ENCODE data around the gene OCIAD1.
"Not testable (repeated sequence)": the region's sequence is repeated elsewhere in the genome, so short reads cannot be mapped to it uniquely, and the experiment has no call there.

Gene OCIAD1

GRCh38 chr4:48862661-48863060 is 31.8 kb downstream of the OCIAD1 start:
- Histone ChIP-seq H3K9me3 (replicated peaks in 1 of 11) (peaks cover 9 to 19% (median 15%) of the 10 kb centered on the region in 11 experiments; a peak in 19 of 22 replicates), H3K4me2 (no peak overlapping the region), H3K36me3 (peaks cover 34 to 49% (median 39%) of the 10 kb centered on the region in 11 experiments), H3K27me3 (no peaks in the 10 kb centered on the region), H3K4me3 (no peak overlapping the region), H3K9ac (no peak overlapping the region), H3K27ac (no peak overlapping the region), H4K20me1 (no peaks in the 10 kb centered on the region), H3K4me1 (no peaks in the 10 kb centered on the region)
- no peak for TF ChIP-seq Cebpa-rat (IDR thresholded peaks at IDR 0.05)

GRCh38 chr4:48863728-48864127 is 32.8 kb downstream of the OCIAD1 start:
- TF ChIP-seq Cebpa-rat (IDR thresholded peaks at IDR 0.05) = no peak
- no peaks in the 10 kb centered on the region for H3K27me3 ChIP-seq
- no peak overlapping the region for H3K9ac ChIP-seq
- peaks cover 9 to 19% (median 15%) of the 10 kb centered on the region in 11 experiments; a peak in 19 of 22 replicates for H3K9me3 ChIP-seq (replicated peaks in 1 of 11)
- peaks cover 24 to 39% (median 28%) of the 10 kb centered on the region in 11 experiments for H3K36me3 ChIP-seq
- H3K27ac ChIP-seq = no peak overlapping the region
- H3K4me2 ChIP-seq = no peak overlapping the region
- H3K4me1 ChIP-seq = no peaks in the 10 kb centered on the region
- H4K20me1 ChIP-seq = no peaks in the 10 kb centered on the region
- H3K4me3 ChIP-seq = no peak overlapping the region

GRCh38 chr4:48864696-48865095 is 33.8 kb downstream of the OCIAD1 start:
- H3K4me2 ChIP-seq, H3K4me1 ChIP-seq, H3K9ac ChIP-seq, H3K27ac ChIP-seq, H3K4me3 ChIP-seq, H4K20me1 ChIP-seq, H3K27me3 ChIP-seq: not testable (repeated sequence)
- peaks cover 20 to 31% (median 24%) of the 10 kb centered on the region in 11 experiments; a peak in 21 of 22 replicates for H3K36me3 ChIP-seq
- peaks cover 15 to 25% (median 20%) of the 10 kb centered on the region in 11 experiments for H3K9me3 ChIP-seq (replicated peaks in 1 of 11)

GRCh38 chr4:48877827-48878535 is 47.1 kb downstream of the OCIAD1 start:
- Histone ChIP-seq H3K27me3 (no peaks in the 10 kb centered on the region), H4K20me1 (no peaks in the 10 kb centered on the region), H3K4me3 (no peak overlapping the region), H3K4me2 (no peak overlapping the region), H3K9me3 (replicated peaks in 1 of 11) (peaks cover 0 to 7% (median 0%) of the 10 kb centered on the region in 11 experiments; a peak in 2 of 22 replicates), H3K36me3 (peaks cover 0 to 5% (median 0%) of the 10 kb centered on the region in 11 experiments; a peak in 2 of 22 replicates), H3K9ac (no peak overlapping the region), H3K27ac (no peak overlapping the region), H3K4me1 (no peaks in the 10 kb centered on the region)
- no peak for TF ChIP-seq Cebpa-rat (IDR thresholded peaks at IDR 0.05)

- Histone ChIP-seq H3K4me3 (no peak overlapping the region), H3K27ac (no peak overlapping the region), H3K4me2 (no peak overlapping the region), H4K20me1 (no peaks in the 10 kb centered on the region), H3K36me3 (peaks cover 0 to 5% (median 0%) of the 10 kb centered on the region in 11 experiments; a peak in 2 of 22 replicates), H3K4me1 (no peaks in the 10 kb centered on the region), H3K9ac (no peak overlapping the region), H3K9me3 (replicated peaks in 1 of 11) (peaks cover 0 to 6% (median 0%) of the 10 kb centered on the region in 11 experiments; a peak in 2 of 22 replicates), H3K27me3 (no peaks in the 10 kb centered on the region)
- TF ChIP-seq Cebpa-rat (IDR thresholded peaks at IDR 0.05) = no peak
These were observed 48.9 kb downstream of the OCIAD1 start for GRCh38 chr4:48879561-48880442.

- H3K4me3 ChIP-seq; H3K4me2 ChIP-seq; H3K27me3 ChIP-seq; H4K20me1 ChIP-seq; H3K27ac ChIP-seq; H3K4me1 ChIP-seq; H3K9me3 ChIP-seq (replicated peaks in 1 of 11); H3K9ac ChIP-seq; H3K36me3 ChIP-seq: not testable (repeated sequence)
These were observed 50.8 kb downstream of the OCIAD1 start for GRCh38 chr4:48881646-48882045.

GRCh38 chr4:48889750-48890149 is 58.9 kb downstream of the OCIAD1 start:
- not testable (repeated sequence) for H3K4me3 ChIP-seq, H3K4me2 ChIP-seq, H3K27me3 ChIP-seq, H3K27ac ChIP-seq, H3K9ac ChIP-seq, H4K20me1 ChIP-seq
- H3K4me1 ChIP-seq = peaks cover 9 to 16% (median 12%) of the 10 kb centered on the region in 10 experiments
- H3K9me3 ChIP-seq (replicated peaks in 1 of 11) = peaks cover 0 to 16% (median 7%) of the 10 kb centered on the region in 11 experiments; a peak in 10 of 22 replicates
- peaks cover 0 to 27% (median 8%) of the 10 kb centered on the region in 11 experiments; a peak in 10 of 22 replicates for H3K36me3 ChIP-seq

- peak overlapping the region; percentile 16 to 73 (median 60) for H3K4me2 ChIP-seq
- peak overlapping the region in 6 of 11 experiments; percentile 1 to 52 (median 27); a peak in 7 of 22 replicates for H3K27ac ChIP-seq
- H3K27me3 ChIP-seq = no peaks in the 10 kb centered on the region
- no peak overlapping the region for H3K4me3 ChIP-seq
- H3K9me3 ChIP-seq (replicated peaks in 1 of 11) = peaks cover 0 to 16% (median 7%) of the 10 kb centered on the region in 11 experiments; a peak in 10 of 22 replicates
- TF ChIP-seq Cebpa-rat (IDR thresholded peaks at IDR 0.05) = no peak
- no peaks in the 10 kb centered on the region for H4K20me1 ChIP-seq
- peaks cover 9 to 16% (median 12%) of the 10 kb centered on the region in 10 experiments for H3K4me1 ChIP-seq
- H3K36me3 ChIP-seq = peaks cover 0 to 27% (median 8%) of the 10 kb centered on the region in 11 experiments; a peak in 10 of 22 replicates
- no peak overlapping the region for H3K9ac ChIP-seq
These were observed 60.2 kb downstream of the OCIAD1 start for GRCh38 chr4:48891028-48891619.

- no peak overlapping the region for H3K27ac ChIP-seq
- peaks cover 0 to 34% (median 11%) of the 10 kb centered on the region in 11 experiments; a peak in 9 of 22 replicates for H3K36me3 ChIP-seq
- no peak overlapping the region for H3K4me3 ChIP-seq
- H3K27me3 ChIP-seq = no peaks in the 10 kb centered on the region
- no peak overlapping the region for H3K9ac ChIP-seq
- peaks cover 2 to 21% (median 19%) of the 10 kb centered on the region in 10 experiments for H3K4me1 ChIP-seq
- no peaks in the 10 kb centered on the region for H3K9me3 ChIP-seq (replicated peaks in 1 of 11)
- H3K4me2 ChIP-seq = no peak overlapping the region
- TF ChIP-seq Cebpa-rat (IDR thresholded peaks at IDR 0.05) = no peak
- no peaks in the 10 kb centered on the region for H4K20me1 ChIP-seq
These were observed 66.0 kb downstream of the OCIAD1 start for GRCh38 chr4:48896845-48897244.

Measured in BLaER1 treated with 17β-estradiol and CSF1 and Interleukin-3, amounts not matched to agents 10 nM and 100 nM (cell line).